Spleen (tissue), 7 donors: ENCODE data around the gene YARS1.

Experiments
- CTCF ChIP-seq, 11 experiments: fragments of 200-600 bp in 7 of 11; fragments of 450-650 bp in 4 of 11; sonication (generic) in 4 of 11; IDR thresholded peaks in 8 of 11; conservative IDR thresholded peaks in 3 of 11; 1 replicate in 7 of 11; 2 replicates in 4 of 11; pipeline versions ENCODE4 v1.4.0 to v1.8.0; 2016 to 2021; ENCODE audit warnings: antibody characterized with exemption in 11 of 11, inconsistent platforms in 4 of 11, mild to moderate bottlenecking in 1 of 11
- POLR2A ChIP-seq, 3 donors: fragments of 450-650 bp; IDR thresholded peaks; one replicate each; pipeline ENCODE4 v1.5.1; 2017; ENCODE audit warnings: antibody characterized with exemption in 3 of 3, mild to moderate bottlenecking in 1 of 3
- donor health status: DM: no; HTN: no; CAD: no; lungs with moderate emphysema.
- donor health status: DM: no; HTN: no; CAD: no.
- donor health status: DM: no; HTN: no; CAD: no.

GRCh38 chr1:32759997-32760623, 57.0 kb downstream of the YARS1 start:
- TF ChIP-seq CTCF (IDR thresholded peaks at IDR 0.05 in 8 of 11, conservative IDR thresholded peaks at IDR 0.05 in 3 of 11) (no peak), POLR2A (IDR thresholded peaks at IDR 0.05) (no peak)
